ENCODE data around the gene PDGFRA.
"Not testable (repeated sequence)": the region's sequence is repeated elsewhere in the genome, so short reads cannot be mapped to it uniquely, and the experiment has no call there.

Gene PDGFRA

GRCh38 chr4:54332542-54332941 is 103.4 kb downstream of the PDGFRA start:
- DNase-seq, result no peak

DNA sequence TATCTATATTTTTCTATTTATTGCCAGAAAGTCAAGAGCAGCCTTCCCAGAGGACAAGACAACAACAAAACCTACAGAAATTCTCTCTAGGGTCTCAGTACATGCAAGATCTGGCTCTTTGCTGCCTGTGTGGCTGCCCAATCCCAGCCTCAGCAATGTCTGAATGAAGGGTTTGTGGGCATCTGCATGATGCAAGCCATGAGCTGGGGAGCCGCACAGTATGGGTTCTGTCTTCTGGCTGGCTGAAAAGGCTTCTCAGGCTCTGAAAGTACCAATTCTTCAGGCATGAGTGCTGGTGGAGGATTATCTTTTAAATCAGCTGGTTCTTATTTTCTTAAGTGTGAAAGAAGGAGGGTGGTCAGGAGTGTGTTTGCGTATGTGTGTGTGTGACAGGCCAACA is 104.6 kb downstream of the PDGFRA start:
- DNase-seq, result no peak

DNA sequence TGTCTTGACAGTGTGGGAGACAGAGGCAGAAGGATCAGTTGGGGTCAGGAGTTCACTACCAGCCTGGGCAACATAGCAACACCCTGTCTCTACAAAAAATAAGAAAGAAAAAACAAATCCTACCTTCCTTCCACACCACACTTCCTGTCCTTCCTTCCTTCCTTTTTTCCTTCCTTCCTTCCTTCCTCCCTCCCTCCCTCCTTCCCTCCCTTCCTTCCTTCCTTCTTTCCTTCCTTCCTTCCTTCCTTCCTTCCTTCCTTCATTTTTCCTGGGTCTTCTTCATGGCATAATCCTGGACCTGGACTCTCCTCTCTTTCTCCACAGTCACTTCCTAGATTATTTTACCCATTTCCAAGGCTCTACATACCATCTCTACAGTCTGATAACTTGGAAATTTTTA is 105.7 kb downstream of the PDGFRA start:
- not testable (repeated sequence) for DNase-seq

DNA sequence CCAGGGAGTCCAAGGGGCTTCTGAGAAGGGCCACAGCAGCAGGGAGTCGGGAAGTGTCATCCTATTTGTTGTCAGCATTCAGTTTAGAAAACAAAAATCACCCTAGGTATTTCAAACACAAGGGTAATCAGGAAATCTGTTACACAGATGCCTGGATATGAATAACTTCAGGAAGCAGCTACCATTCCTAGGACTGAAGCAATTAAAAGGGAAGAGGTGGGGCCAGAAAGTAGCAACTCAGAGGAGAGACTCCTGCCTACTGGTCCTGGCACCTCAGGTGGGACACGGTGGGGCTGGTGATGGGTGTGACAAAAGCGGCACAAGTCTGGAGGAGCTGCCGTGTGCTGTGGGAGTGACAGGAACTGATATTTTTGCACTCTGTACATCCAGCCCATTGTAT is 107.9 kb downstream of the PDGFRA start:
- DNase-seq, result no peak

DNA sequence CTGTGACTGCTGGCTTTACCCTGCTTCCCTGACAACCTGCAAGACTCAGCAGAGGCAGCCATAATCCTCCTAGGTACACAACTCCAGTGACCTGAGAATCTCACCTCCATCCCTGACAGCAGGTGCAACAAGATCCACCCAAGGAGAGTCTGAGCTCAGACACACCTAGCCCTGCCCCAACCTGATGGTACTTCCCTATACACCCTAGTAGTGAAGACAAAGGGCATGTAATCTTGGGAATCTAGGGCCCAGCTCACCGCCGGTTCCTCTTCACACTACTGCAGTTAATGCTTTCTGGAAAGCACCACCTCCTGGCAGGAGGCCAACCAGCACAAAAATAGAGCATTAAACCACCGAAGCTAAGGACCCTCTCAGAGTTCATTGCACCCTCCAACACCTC is 113.0 kb downstream of the PDGFRA start:
- DNase-seq, result not testable (repeated sequence)

Measured in stimulated activated naive CD4-positive, alpha-beta T cell treated with Interleukin-2 at 50 U/mL for 16 hours (primary cell).